ENCODE results near the gene BRSK1. TPM values are rescaled to one million over a fixed set of nuclear protein-coding genes. Genes with fewer than 3 reads are reported as not detected.
A peak's percentile ranks its signal among the peaks of the same experiment; 100 is the strongest.

Gene BRSK1
- total and polyA plus RNA-seq, 2 of the 13 experiments (the other 11 are each of a cell fraction or from before 2014, with no cell fraction given), result 0.18 to 1.2 TPM

DNA sequence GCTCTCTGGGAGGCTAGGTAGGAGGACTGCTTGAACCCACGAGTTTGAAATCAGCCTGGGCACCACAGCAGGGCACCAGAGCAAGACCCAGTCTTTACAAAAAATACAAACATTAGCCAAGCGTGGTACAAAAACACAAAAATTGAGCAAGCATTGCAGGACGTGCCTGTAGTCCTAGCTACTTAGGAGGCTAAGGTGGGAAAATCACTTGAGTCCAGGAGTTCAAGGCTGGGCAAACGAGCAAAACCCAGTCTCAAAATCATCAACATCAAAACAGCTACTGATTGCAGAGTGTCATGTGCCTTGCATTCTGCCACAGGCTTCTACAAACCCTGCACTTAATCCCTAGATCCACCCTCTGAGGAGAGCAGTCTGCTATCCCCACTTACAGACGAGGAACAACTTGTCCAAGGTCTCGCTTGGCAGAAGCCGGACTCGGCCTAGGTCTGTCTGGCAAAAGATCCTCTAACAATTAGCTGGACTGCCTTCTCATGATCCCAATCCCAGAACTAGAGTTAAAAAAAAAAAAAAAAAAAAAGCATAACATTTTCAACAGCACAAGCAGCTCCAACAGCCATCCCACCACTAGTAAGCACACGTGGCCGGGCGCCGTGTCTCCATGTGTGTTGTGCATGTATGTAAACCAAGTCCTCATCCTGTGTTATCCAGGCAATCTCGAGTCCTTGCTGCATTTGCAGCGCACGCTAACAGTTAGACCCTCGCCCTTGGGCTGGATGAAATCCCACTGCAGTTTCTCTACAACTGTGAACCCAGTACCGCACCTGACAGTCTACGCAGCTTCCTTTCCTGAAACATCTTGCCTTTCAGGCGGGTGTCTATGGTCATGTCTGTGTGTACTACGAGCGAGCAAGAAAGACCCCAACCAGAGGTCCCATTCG, 27.0 kb upstream of the BRSK1 start (continued):
- peak; percentile 41; the same call in 1 of the 2 replicates for TF ChIP-seq ZNF264 (CRISPR knock-in tag; IDR thresholded peaks at IDR 0.05)
- no peak for TF ChIP-seq MTF1 (CRISPR knock-in tag; IDR thresholded peaks at IDR 0.05)
- TF ChIP-seq, protein P1, sequence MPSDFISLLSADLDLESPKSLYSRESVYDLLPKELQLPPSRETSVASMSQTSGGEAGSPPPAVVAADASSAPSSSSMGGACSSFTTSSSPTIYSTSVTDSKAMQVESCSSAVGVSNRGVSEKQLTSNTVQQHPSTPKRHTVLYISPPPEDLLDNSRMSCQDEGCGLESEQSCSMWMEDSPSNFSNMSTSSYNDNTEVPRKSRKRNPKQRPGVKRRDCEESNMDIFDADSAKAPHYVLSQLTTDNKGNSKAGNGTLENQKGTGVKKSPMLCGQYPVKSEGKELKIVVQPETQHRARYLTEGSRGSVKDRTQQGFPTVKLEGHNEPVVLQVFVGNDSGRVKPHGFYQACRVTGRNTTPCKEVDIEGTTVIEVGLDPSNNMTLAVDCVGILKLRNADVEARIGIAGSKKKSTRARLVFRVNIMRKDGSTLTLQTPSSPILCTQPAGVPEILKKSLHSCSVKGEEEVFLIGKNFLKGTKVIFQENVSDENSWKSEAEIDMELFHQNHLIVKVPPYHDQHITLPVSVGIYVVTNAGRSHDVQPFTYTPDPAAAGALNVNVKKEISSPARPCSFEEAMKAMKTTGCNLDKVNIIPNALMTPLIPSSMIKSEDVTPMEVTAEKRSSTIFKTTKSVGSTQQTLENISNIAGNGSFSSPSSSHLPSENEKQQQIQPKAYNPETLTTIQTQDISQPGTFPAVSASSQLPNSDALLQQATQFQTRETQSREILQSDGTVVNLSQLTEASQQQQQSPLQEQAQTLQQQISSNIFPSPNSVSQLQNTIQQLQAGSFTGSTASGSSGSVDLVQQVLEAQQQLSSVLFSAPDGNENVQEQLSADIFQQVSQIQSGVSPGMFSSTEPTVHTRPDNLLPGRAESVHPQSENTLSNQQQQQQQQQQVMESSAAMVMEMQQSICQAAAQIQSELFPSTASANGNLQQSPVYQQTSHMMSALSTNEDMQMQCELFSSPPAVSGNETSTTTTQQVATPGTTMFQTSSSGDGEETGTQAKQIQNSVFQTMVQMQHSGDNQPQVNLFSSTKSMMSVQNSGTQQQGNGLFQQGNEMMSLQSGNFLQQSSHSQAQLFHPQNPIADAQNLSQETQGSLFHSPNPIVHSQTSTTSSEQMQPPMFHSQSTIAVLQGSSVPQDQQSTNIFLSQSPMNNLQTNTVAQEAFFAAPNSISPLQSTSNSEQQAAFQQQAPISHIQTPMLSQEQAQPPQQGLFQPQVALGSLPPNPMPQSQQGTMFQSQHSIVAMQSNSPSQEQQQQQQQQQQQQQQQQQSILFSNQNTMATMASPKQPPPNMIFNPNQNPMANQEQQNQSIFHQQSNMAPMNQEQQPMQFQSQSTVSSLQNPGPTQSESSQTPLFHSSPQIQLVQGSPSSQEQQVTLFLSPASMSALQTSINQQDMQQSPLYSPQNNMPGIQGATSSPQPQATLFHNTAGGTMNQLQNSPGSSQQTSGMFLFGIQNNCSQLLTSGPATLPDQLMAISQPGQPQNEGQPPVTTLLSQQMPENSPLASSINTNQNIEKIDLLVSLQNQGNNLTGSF (CRISPR knock-in tag; IDR thresholded peaks at IDR 0.05), result no peak
- no peak for TF ChIP-seq MZF1 (CRISPR knock-in tag; IDR thresholded peaks at IDR 0.05; ENCODE audit: borderline replicate concordance)
- TF ChIP-seq, protein P2, sequence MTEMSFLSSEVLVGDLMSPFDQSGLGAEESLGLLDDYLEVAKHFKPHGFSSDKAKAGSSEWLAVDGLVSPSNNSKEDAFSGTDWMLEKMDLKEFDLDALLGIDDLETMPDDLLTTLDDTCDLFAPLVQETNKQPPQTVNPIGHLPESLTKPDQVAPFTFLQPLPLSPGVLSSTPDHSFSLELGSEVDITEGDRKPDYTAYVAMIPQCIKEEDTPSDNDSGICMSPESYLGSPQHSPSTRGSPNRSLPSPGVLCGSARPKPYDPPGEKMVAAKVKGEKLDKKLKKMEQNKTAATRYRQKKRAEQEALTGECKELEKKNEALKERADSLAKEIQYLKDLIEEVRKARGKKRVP (CRISPR knock-in tag; IDR thresholded peaks at IDR 0.05), result no peak
- TF ChIP-seq, protein P3, sequence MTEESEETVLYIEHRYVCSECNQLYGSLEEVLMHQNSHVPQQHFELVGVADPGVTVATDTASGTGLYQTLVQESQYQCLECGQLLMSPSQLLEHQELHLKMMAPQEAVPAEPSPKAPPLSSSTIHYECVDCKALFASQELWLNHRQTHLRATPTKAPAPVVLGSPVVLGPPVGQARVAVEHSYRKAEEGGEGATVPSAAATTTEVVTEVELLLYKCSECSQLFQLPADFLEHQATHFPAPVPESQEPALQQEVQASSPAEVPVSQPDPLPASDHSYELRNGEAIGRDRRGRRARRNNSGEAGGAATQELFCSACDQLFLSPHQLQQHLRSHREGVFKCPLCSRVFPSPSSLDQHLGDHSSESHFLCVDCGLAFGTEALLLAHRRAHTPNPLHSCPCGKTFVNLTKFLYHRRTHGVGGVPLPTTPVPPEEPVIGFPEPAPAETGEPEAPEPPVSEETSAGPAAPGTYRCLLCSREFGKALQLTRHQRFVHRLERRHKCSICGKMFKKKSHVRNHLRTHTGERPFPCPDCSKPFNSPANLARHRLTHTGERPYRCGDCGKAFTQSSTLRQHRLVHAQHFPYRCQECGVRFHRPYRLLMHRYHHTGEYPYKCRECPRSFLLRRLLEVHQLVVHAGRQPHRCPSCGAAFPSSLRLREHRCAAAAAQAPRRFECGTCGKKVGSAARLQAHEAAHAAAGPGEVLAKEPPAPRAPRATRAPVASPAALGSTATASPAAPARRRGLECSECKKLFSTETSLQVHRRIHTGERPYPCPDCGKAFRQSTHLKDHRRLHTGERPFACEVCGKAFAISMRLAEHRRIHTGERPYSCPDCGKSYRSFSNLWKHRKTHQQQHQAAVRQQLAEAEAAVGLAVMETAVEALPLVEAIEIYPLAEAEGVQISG (CRISPR knock-in tag; IDR thresholded peaks at IDR 0.05), result peak; percentile 22; the same call in 1 of the 2 replicates
- TF ChIP-seq, protein P4, sequence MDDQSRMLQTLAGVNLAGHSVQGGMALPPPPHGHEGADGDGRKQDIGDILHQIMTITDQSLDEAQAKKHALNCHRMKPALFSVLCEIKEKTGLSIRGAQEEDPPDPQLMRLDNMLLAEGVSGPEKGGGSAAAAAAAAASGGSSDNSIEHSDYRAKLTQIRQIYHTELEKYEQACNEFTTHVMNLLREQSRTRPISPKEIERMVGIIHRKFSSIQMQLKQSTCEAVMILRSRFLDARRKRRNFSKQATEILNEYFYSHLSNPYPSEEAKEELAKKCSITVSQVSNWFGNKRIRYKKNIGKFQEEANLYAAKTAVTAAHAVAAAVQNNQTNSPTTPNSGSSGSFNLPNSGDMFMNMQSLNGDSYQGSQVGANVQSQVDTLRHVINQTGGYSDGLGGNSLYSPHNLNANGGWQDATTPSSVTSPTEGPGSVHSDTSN (CRISPR knock-in tag; IDR thresholded peaks at IDR 0.05; ENCODE audit: borderline replicate concordance), result no peak
- TF ChIP-seq, protein P5, sequence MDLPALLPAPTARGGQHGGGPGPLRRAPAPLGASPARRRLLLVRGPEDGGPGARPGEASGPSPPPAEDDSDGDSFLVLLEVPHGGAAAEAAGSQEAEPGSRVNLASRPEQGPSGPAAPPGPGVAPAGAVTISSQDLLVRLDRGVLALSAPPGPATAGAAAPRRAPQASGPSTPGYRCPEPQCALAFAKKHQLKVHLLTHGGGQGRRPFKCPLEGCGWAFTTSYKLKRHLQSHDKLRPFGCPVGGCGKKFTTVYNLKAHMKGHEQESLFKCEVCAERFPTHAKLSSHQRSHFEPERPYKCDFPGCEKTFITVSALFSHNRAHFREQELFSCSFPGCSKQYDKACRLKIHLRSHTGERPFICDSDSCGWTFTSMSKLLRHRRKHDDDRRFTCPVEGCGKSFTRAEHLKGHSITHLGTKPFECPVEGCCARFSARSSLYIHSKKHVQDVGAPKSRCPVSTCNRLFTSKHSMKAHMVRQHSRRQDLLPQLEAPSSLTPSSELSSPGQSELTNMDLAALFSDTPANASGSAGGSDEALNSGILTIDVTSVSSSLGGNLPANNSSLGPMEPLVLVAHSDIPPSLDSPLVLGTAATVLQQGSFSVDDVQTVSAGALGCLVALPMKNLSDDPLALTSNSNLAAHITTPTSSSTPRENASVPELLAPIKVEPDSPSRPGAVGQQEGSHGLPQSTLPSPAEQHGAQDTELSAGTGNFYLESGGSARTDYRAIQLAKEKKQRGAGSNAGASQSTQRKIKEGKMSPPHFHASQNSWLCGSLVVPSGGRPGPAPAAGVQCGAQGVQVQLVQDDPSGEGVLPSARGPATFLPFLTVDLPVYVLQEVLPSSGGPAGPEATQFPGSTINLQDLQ (CRISPR knock-in tag; IDR thresholded peaks at IDR 0.05), result peak; percentile 36; the same call in 1 of the 2 replicates
- no peak for TF ChIP-seq MEIS2 (CRISPR knock-in tag; IDR thresholded peaks at IDR 0.05)
- TF ChIP-seq ZSCAN30 (CRISPR knock-in tag; IDR thresholded peaks at IDR 0.05), result no peak
- no peak for TF ChIP-seq JUN (CRISPR knock-in tag; IDR thresholded peaks at IDR 0.05)
- TF ChIP-seq YEATS2 (CRISPR knock-in tag; IDR thresholded peaks at IDR 0.05; ENCODE audit: borderline replicate concordance), result no peak
- no peak for TF ChIP-seq NRL (CRISPR knock-in tag; IDR thresholded peaks at IDR 0.05; ENCODE audit: borderline replicate concordance)
- TF ChIP-seq ZNF256 (CRISPR knock-in tag; conservative IDR thresholded peaks at IDR 0.05), result no peak
- TF ChIP-seq REL (CRISPR knock-in tag; conservative IDR thresholded peaks at IDR 0.05), result no peak
